Esophagus muscularis mucosa (tissue), 4 donors: ENCODE data around the gene VPS39. TPM values are rescaled to one million over a fixed set of nuclear protein-coding genes. Genes with fewer than 3 reads are reported as not detected.

ENCODE experiments used
- DNase-seq: peaks from one replicate; pipeline ENCODE4 v3.0.0-alpha.2; 2017; ENCODE audit errors: extremely low spot score
- H3K27ac ChIP-seq, 4 donors: fragments of 200-600 bp; sonication (generic); replicated peaks in 1 of 4; 1 replicate in 3 of 4; 2 replicates in 1 of 4; pipeline ENCODE4 v1.5.1; 2016 to 2019; ENCODE audit warnings: mild to moderate bottlenecking in 1 of 4
- H3K27me3 ChIP-seq, 4 donors: fragments of 200-600 bp; sonication (generic); one replicate each; pipeline versions ENCODE4 v1.5.1 to v1.6.0; 2016 to 2019
- H3K36me3 ChIP-seq, 4 donors: fragments of 200-600 bp; sonication (generic); one replicate each; pipeline ENCODE4 v1.5.1; 2016 to 2019
- H3K4me1 ChIP-seq, 4 donors: fragments of 200-600 bp; sonication (generic); one replicate each; pipeline ENCODE4 v1.5.1; 2016 to 2019
- H3K4me3 ChIP-seq, 4 donors: fragments of 200-600 bp; sonication (generic); 1 replicate in 2 of 4; 2 replicates in 2 of 4; pipeline ENCODE4 v1.5.1; 2016 to 2019; ENCODE audit warnings: mild to moderate bottlenecking in 4 of 4, moderate library complexity in 1 of 4
- H3K9me3 ChIP-seq, 4 donors: fragments of 200-600 bp; sonication (generic); 1 replicate in 3 of 4; 2 replicates in 1 of 4; pipeline ENCODE4 v1.5.1; 2016 to 2019
- EP300 ChIP-seq: sonication (generic); formaldehyde crosslinking; IDR thresholded peaks from one replicate; pipeline ENCODE4 v1.6.1; 2017; ENCODE audit warnings: antibody characterized with exemption
- POLR2A ChIP-seq: fragments of 450-650 bp; IDR thresholded peaks from one replicate; pipeline ENCODE4 v1.6.1; 2017; ENCODE audit warnings: antibody characterized with exemption, moderate library complexity, mild to moderate bottlenecking, low read depth
- POLR2AphosphoS5 ChIP-seq, 2 donors: sonication (generic); formaldehyde crosslinking; IDR thresholded peaks; one replicate each; pipeline ENCODE4 v1.6.1; 2017; ENCODE audit warnings: antibody characterized with exemption in 2 of 2
- WGBS: methylation state at CpG from one replicate; pipeline ENCODE4 v1.1.5; 2018; 5-methylcytosine and 5-hydroxymethylcytosine counted together
- intact Hi-C: fragments of 100-400 bp; cut with DNase I; formaldehyde crosslinking; loops from one replicate; pipeline ENCODE4 v1.15.1; 2023
- total RNA-seq, 4 donors: library from RNA; depleted of rRNA; stranded (reverse); fragments of >200 nt; gene quantifications; one replicate each; pipeline versions ENCODE4 v1.1.0 to v1.2.1, GENCODE V29; 2016
- TF ChIP-seq, protein P1 (sequence below), 3 experiments: fragments of 200-600 bp in 2 of 3; fragments of 450-650 bp in 1 of 3; sonication (generic) in 2 of 3; IDR thresholded peaks; one replicate each; pipeline ENCODE4 v1.5.1; 2017 to 2019; ENCODE audit warnings: antibody characterized with exemption in 3 of 3, mild to moderate bottlenecking in 2 of 3, moderate library complexity in 1 of 3

Gene VPS39
- total RNA-seq, 4 donors from 2014 or later = 50.8 to 83.5 (median 56.2) TPM

DNA sequence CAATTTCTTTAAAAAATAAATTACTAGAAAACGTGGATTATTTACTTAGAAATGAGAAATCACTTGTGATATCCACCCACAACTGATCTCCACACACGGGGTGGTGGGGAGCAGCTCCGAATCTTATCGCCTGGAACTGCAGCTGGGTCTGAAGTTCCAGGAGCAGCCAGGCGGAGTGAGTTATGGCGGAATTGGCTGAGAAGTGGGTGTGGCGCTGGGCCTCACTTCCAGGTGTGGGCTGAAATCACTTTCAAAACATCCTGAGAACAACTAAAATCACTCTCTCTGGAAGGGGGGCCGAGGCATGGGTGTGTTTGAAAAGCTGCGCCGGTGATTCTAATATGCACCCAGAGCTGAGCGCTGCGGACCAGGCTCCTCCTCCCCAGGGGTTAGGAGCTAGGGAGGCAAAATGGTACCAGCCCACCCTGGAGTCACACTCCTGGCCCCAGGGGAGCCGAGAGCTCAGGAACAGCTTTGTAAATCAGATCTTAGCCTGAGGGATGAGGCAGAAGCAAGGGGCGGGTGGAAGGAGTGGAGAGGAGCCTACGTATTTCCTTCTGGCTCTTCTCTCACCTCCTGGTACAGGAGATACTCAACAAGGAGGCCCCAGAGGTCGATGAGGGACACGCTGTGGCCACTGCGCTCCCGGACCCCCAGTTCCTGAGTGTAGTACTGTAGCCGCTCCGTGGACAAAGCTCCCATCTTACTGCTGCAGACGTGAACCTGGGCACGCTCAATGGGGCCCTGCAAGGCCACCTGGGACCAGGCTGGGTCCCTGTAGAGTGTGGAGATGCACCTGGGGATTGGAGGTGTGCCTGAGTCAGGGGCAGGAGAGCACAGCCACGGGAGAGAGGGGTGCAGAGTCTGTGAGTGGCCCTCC lies 61.3 kb downstream of the VPS39 start:
- Histone ChIP-seq H3K4me1 (no peaks in the 10 kb centered on the region), H3K36me3 (no peaks in the 10 kb centered on the region), H3K9me3 (no peaks in the 10 kb centered on the region), H3K4me3 (no peak overlapping the region), H3K27ac (no peak overlapping the region), H3K27me3 (peaks cover 0 to 22% (median 0%) of the 10 kb centered on the region in 4 donors)
- no peak for DNase-seq
- intact Hi-C loops = loop anchor here (10.0 kb wide), 1 partner anchor 62 kb away; no protein-coding TSS in a partner anchor
- WGBS = 86% methylated on average over 17 of the region's 24 CpGs
- TF ChIP-seq, protein P1, sequence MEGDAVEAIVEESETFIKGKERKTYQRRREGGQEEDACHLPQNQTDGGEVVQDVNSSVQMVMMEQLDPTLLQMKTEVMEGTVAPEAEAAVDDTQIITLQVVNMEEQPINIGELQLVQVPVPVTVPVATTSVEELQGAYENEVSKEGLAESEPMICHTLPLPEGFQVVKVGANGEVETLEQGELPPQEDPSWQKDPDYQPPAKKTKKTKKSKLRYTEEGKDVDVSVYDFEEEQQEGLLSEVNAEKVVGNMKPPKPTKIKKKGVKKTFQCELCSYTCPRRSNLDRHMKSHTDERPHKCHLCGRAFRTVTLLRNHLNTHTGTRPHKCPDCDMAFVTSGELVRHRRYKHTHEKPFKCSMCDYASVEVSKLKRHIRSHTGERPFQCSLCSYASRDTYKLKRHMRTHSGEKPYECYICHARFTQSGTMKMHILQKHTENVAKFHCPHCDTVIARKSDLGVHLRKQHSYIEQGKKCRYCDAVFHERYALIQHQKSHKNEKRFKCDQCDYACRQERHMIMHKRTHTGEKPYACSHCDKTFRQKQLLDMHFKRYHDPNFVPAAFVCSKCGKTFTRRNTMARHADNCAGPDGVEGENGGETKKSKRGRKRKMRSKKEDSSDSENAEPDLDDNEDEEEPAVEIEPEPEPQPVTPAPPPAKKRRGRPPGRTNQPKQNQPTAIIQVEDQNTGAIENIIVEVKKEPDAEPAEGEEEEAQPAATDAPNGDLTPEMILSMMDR (IDR thresholded peaks at IDR 0.05) = no peak
- TF ChIP-seq POLR2A (no peak), POLR2AphosphoS5 (IDR thresholded peaks at IDR 0.05) (no peak), EP300 (no peak)

DNA sequence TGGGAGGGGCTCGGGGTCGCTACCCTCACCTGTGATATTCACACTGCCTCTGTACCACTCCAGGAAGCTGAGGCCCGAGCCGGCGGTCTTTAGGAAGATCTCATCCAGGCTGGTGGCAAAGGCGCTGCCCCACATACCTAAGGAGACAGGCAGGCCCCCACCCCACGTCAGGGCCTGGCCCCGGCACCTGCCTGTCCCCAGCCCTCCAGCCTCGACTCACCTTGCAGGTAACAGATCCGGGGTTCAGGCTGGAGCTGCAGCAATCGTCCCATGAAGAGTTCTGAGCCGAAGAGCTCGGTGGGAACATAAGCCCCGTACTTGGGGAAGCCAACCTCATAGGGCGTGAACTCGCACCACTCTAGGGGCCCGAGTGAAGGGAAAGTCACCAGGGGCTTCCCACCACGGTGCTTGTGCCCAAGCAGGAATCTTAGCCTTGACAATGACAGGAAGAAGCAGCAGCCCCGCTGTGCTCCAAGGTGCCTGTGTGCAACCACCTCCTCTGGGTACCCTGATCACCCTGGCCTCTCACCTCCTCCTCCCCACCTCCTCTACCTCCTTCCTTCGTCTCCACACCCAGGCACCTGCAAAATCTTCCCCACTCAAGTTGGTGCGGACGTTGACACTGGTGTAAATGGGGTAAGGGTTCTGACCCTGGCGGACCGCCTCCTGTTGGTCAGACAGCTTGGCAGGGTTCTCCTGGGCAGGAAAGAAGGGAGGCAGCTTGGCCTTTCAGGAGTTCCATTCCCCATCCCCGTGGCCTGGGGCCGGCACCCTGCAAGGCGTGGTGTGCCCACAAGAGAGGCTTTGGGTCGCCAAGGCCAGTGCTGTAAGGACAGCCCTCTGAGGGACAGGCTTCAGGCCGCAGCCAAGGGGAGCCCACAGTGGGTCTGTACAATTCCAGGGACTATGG lies 62.3 kb downstream of the VPS39 start:
- Histone ChIP-seq H3K36me3 (no peaks in the 10 kb centered on the region), H3K4me3 (no peak overlapping the region), H3K27me3 (peaks cover 0 to 22% (median 0%) of the 10 kb centered on the region in 4 donors), H3K4me1 (no peaks in the 10 kb centered on the region), H3K27ac (no peak overlapping the region), H3K9me3 (no peaks in the 10 kb centered on the region)
- intact Hi-C loops = loop anchor here (10.0 kb wide), 1 partner anchor 61 kb away; no protein-coding TSS in a partner anchor
- TF ChIP-seq EP300 = no peak
- no peak for TF ChIP-seq POLR2A
- WGBS = 82% methylated on average over 14 of the region's 29 CpGs
- DNase-seq = no peak

DNA sequence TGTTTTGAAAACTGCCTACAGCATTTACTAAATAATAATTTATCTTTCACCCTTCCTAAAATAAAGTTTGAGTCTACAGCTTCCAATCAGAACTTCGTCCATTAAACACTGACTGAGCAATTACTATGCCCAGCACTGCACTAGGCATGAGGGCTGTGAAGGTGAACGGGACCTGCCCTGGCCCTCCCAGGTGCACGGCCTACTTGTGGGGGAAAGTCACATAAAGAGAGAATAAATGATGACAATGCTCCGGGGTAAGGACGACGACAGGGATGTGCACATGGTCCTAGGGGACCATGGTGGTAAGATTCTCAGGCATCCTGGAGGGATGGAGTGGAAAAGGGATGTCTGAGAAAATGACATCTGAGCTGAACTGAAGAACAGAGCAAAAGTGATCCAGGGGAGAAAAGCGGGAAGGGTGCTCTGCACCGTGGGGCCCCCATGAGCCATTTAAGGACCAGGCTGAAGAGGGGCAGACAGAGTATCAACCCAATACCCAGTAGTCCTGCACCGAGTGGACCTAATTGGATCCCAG lies 63.2 kb downstream of the VPS39 start:
- TF ChIP-seq, protein P1 (IDR thresholded peaks at IDR 0.05) = no peak
- TF ChIP-seq EP300 = no peak
- no peak for TF ChIP-seq POLR2AphosphoS5 (IDR thresholded peaks at IDR 0.05)
- no peak for TF ChIP-seq POLR2A
- Histone ChIP-seq H3K27me3 (peaks cover 0 to 22% (median 0%) of the 10 kb centered on the region in 4 donors), H3K27ac (no peak overlapping the region), H3K4me1 (no peaks in the 10 kb centered on the region), H3K4me3 (no peak overlapping the region), H3K9me3 (no peaks in the 10 kb centered on the region), H3K36me3 (no peaks in the 10 kb centered on the region)
- WGBS = 80% methylated on average over 9 of the region's 9 CpGs
- no peak for DNase-seq
- intact Hi-C loops = loop anchor here (10.0 kb wide), 1 partner anchor 60 kb away; no protein-coding TSS in a partner anchor

DNA sequence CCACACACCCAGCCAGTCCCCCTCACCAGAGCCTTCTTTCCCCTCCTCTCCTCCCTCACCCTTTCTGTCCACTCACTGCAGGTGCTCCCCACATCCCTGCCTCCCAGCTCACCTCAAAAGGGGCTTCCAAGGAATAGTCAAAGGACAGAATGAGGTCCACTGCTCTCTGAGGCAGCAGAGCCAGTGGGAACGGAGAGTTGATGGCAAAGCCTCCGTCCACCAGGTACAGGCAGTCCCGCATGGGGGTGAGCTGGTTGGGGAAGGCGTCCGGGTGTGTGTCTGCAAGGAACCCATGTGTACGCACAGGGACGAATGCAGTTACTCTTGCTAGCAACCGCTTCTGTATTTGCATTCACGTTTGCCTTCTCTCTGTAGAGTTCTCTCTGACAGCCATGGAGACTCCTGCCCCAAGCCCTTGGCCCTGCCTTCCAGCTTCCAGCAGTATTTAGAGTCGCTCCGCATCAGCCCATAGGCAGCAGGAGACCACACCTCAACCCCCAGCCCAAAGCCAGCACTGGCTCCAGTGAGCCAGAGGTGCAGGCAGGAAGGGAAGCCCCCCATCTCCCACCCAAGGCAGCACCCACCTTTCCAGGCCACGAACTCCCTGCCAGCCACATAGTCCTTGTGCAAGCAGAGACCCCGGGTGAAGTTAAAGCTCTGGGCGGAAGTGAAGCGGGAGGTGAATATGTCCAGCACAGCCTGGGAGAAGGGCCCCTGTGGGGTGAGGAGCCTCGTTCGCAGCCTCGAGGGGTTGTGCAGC lies 64.1 kb downstream of the VPS39 start:
- intact Hi-C loops = loop anchor here (10.0 kb wide), 1 partner anchor 59 kb away; no protein-coding TSS in a partner anchor
- H3K9me3 ChIP-seq = no peaks in the 10 kb centered on the region
- TF ChIP-seq EP300 = no peak
- TF ChIP-seq POLR2AphosphoS5 (IDR thresholded peaks at IDR 0.05) = no peak
- no peak for TF ChIP-seq POLR2A
- TF ChIP-seq, protein P1 (IDR thresholded peaks at IDR 0.05) = no peak

More for the DNA sequence above, 64.1 kb downstream of the VPS39 start:
- no peaks in the 10 kb centered on the region for H3K36me3 ChIP-seq
- no peak overlapping the region for H3K4me3 ChIP-seq
- no peak overlapping the region for H3K27ac ChIP-seq
- no peaks in the 10 kb centered on the region for H3K4me1 ChIP-seq
- H3K27me3 ChIP-seq = peaks cover 0 to 22% (median 0%) of the 10 kb centered on the region in 4 donors
- no peak for DNase-seq
- 86% methylated on average over 18 of the region's 18 CpGs for WGBS
